HFFc6 (cell line): ENCODE measurements around the gene ALDH1L1. TPM values are rescaled to one million over a fixed set of nuclear protein-coding genes. Genes with fewer than 3 reads are reported as not detected.

Source experiments
- DNase-seq: peaks from one replicate; pipeline ENCODE4 v3.0.0-alpha.2; 2018
- H3K27ac Mint-ChIP-seq: 2 replicates; pipeline ENCODE4 v1.8.0; 2020; ENCODE audit warnings: mild to moderate bottlenecking, mixed read lengths
- H3K27me3 Mint-ChIP-seq: 2 replicates; pipeline ENCODE4 v1.8.0; 2021; ENCODE audit warnings: mild to moderate bottlenecking, moderate library complexity, mixed read lengths; ENCODE audit not compliant: insufficient read depth
- H3K36me3 Mint-ChIP-seq: 2 replicates; pipeline ENCODE4 v1.8.0; 2021; ENCODE audit warnings: low read depth, mixed read lengths
- H3K4me1 Mint-ChIP-seq: 2 replicates; pipeline ENCODE4 v1.8.0; 2020; ENCODE audit warnings: low read depth, mixed read lengths
- H3K4me3 Mint-ChIP-seq: 2 replicates; pipeline ENCODE4 v1.8.0; 2020; ENCODE audit warnings: mild to moderate bottlenecking, moderate library complexity, mixed read lengths
- H3K9me3 Mint-ChIP-seq: 2 replicates; pipeline ENCODE4 v1.8.0; 2020; ENCODE audit warnings: mild to moderate bottlenecking, mixed read lengths
- CTCF ChIP-seq: fragments of 200-600 bp; sonication (generic); IDR thresholded peaks from 2 replicates; pipeline ENCODE4 v1.5.0; 2021; ENCODE audit warnings: antibody characterized with exemption, mild to moderate bottlenecking
- total RNA-seq, 6 experiments: library from RNA; stranded (reverse); fragmentation: NEBNext Ultra II Directional; extraction: Animal tissue kit (Norgen Biotek cat#: 25700); gene quantifications; 2 replicates in 1 of 6; 3 replicates in 5 of 6; pipeline ENCODE4 v1.2.3, GENCODE V29; 2021

Gene ALDH1L1
- total RNA-seq, 6 experiments from 2014 or later, result 0.05 TPM; not detected in 5

- no peak overlapping the region for H3K27ac Mint-ChIP-seq
- DNase-seq, result no peak
- no peaks in the 10 kb centered on the region for H3K4me1 Mint-ChIP-seq
Observed at GRCh38 chr3:126151562-126152302, 28.7 kb downstream of the ALDH1L1 start.

GRCh38 chr3:126149960-126150515, 30.3 kb downstream of the ALDH1L1 start:
- H3K9me3 Mint-ChIP-seq, result no peaks in the 10 kb centered on the region
- no peak for DNase-seq
- no peaks in the 10 kb centered on the region for H3K4me1 Mint-ChIP-seq
- H3K4me3 Mint-ChIP-seq, result no peak overlapping the region
- peaks cover 29% of the 10 kb centered on the region for H3K27me3 Mint-ChIP-seq
- TF ChIP-seq CTCF, result no peak
- no peak overlapping the region for H3K27ac Mint-ChIP-seq
- H3K36me3 Mint-ChIP-seq, result no peaks in the 10 kb centered on the region

More at GRCh38 chr3:126151562-126152302, 28.7 kb downstream of the ALDH1L1 start:
- H3K27me3 Mint-ChIP-seq, result peaks cover 23% of the 10 kb centered on the region
- H3K4me3 Mint-ChIP-seq, result no peak overlapping the region
- TF ChIP-seq CTCF, result no peak
- H3K36me3 Mint-ChIP-seq, result 0 out of 2 replicates have a peak, but pooled peaks cover 2% of the 10 kb centered on the region
- no peaks in the 10 kb centered on the region; the same call in 1 of the 2 replicates for H3K9me3 Mint-ChIP-seq

GRCh38 chr3:126149256-126149902, 31.0 kb downstream of the ALDH1L1 start:
- no peaks in the 10 kb centered on the region for H3K9me3 Mint-ChIP-seq
- no peak for TF ChIP-seq CTCF
- no peak overlapping the region for H3K4me3 Mint-ChIP-seq
- DNase-seq, result no peak
- H3K36me3 Mint-ChIP-seq, result no peaks in the 10 kb centered on the region
- H3K27ac Mint-ChIP-seq, result no peak overlapping the region
- no peaks in the 10 kb centered on the region for H3K4me1 Mint-ChIP-seq
- H3K27me3 Mint-ChIP-seq, result peaks cover 27% of the 10 kb centered on the region

- TF ChIP-seq CTCF, result no peak
- H3K27ac Mint-ChIP-seq, result no peak overlapping the region
- H3K4me3 Mint-ChIP-seq, result no peak overlapping the region
- H3K9me3 Mint-ChIP-seq, result no peaks in the 10 kb centered on the region
- peaks cover 34% of the 10 kb centered on the region for H3K27me3 Mint-ChIP-seq
- H3K4me1 Mint-ChIP-seq, result no peaks in the 10 kb centered on the region
- H3K36me3 Mint-ChIP-seq, result no peaks in the 10 kb centered on the region
- no peak for DNase-seq
Observed at GRCh38 chr3:126147932-126148683, 32.3 kb downstream of the ALDH1L1 start.

GRCh38 chr3:126147147-126147931, 33.0 kb downstream of the ALDH1L1 start:
- H3K36me3 Mint-ChIP-seq, result no peaks in the 10 kb centered on the region
- H3K27me3 Mint-ChIP-seq, result peaks cover 34% of the 10 kb centered on the region
- DNase-seq, result no peak
- H3K9me3 Mint-ChIP-seq, result no peaks in the 10 kb centered on the region
- no peaks in the 10 kb centered on the region for H3K4me1 Mint-ChIP-seq
- H3K27ac Mint-ChIP-seq, result no peak overlapping the region
- no peak for TF ChIP-seq CTCF
- H3K4me3 Mint-ChIP-seq, result no peak overlapping the region
